HG02973 (cell line): ENCODE measurements around the gene FIS1.
"Not testable (repeated sequence)": the region's sequence is repeated elsewhere in the genome, so short reads cannot be mapped to it uniquely, and the experiment has no call there.

Source experiments
- ATAC-seq: cut with Tn5 transposase; IDR thresholded peaks from one replicate; pipeline ENCODE4 v1.9.1; 2021; ENCODE audit warnings: moderate library complexity; ENCODE audit not compliant: unreplicated experiment

FIS1 gene

DNA sequence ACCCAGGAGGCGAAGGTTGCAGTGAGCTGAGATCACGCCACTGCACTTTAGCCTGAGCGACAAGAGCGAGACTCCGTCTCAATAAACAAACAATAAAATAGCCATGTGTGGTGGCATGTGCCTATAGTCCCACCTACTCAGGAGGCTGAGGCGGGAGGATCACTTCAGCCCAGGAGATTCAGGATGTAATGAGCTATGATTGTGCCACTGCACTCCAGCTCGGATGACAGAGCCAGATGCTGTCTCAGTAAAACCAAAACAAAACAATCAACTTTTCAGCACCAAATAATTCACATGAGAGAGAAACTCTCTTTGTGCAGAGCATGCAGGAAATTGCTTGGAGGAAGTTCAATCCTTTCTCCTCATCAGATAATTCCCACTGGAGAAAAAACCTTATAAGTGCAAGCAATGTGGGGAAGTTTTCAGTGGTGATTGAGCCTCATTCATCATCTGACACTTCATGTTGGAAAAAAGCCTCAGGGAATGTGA is 13.4 kb upstream of the FIS1 start:
- no peak for ATAC-seq

DNA sequence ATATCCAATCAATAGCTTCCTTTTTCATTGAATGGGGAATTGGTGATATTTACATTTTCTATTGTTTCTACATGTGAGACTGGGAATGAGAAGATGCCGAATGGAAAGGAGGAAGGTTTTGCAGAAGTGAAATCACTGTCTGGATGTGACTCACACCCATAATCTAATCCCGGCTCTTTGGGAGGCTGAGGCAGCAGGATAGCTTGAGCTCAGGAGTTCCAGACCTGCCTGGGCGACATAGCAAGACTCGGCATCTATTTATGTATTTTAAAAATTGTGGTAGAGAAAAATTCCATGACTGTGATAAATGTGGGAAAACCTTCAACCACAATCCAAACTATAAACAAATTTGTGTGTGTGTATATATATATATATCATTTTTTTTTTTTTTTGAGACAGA is 10.9 kb upstream of the FIS1 start:
- ATAC-seq = no peak

DNA sequence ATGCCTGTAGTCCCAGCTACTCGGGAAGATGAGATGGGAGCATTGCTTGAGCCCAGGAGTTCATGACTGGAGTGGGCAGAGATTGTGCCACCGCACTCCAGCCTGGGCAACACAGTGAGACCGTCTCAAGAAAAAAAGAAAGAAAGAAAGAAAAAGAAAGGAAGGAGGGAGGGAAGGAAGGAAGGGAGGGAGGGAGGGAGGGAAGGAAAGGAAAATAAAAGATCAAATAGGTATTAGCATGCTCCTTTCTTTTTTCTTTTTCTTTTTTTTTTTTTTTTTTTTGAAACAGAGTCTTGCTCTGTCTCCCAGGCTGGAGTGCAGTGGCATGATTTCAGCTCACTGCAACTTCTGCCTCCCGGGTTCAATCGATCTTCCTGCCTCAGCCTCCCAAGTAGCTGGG is 8.3 kb upstream of the FIS1 start:
- not testable (repeated sequence) for ATAC-seq

DNA sequence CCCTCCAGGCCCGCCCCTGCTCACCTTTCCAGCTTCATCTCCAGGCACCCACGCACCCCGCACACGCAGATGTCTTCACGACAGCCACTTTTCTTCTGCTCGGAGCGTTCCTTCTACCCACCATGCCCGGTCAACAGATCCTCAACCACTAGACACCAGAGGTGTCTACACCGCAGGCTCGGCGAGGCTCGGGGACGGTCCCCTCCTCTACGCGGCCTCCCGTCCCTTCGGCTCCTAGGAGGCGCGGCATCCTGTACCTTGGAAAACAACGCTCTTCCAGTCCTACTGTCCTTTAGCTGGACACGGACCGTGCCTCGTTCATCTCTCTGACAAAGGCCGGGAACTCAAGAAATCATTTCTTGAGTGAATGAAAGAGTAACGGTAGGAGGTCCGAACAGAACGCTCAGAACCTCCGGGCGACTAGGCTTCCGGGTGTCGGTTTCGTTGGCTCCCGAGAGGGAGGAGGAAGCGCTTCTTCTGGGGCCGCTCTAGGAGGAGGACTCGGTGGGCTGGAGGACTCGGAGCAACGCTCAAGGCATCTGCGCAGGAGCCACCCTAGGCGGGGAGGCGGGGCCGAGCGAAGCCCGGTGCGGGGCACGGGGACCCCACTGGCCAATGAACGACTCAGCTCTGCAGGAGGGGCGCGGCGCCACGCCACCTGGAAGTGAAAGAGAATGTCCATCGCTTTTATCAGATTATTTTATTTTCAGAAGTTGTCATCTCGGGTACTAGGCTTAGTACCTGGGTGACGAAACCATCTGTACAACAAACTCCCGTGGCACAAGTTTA is 7.2 kb upstream of the FIS1 start:
- ATAC-seq = peak; percentile 95

DNA sequence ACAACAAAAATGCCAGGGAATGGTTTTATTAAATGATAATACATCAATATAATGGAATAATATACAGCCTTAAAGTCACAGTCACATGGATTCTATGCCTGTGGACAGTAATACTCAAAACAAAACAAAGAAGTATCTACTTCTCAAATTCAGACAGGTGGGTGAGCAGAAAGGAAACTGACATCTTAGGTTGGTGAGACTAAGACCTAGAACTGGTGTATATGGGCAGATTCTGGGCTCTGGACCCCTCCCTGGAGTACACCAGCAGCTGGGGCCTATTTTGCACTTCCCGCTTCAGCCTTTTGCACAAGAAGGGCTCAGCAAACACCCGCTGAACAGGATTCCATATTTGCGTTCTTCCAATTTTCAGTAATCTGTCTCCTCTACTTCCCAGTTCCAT is 5.4 kb upstream of the FIS1 start:
- ATAC-seq = no peak

DNA sequence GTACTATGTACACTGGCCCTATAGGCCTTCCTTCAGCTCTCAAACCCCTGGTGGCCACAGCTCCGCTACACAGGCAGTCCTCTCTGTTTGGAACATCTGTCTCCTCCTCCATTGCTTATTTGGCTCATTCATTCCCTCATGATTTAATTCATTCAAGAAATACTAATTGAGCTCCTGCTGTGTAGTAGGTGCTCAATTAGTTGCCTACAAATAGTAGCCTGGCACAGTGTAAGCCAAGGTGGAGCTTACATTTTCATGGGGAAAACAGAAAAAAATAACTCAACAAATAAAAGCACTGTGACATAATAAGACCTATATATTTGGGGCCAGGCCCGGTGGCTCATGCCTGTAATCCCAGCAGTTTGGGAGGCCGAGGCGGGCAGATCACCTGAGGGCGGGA is 3.4 kb upstream of the FIS1 start:
- ATAC-seq = no peak

DNA sequence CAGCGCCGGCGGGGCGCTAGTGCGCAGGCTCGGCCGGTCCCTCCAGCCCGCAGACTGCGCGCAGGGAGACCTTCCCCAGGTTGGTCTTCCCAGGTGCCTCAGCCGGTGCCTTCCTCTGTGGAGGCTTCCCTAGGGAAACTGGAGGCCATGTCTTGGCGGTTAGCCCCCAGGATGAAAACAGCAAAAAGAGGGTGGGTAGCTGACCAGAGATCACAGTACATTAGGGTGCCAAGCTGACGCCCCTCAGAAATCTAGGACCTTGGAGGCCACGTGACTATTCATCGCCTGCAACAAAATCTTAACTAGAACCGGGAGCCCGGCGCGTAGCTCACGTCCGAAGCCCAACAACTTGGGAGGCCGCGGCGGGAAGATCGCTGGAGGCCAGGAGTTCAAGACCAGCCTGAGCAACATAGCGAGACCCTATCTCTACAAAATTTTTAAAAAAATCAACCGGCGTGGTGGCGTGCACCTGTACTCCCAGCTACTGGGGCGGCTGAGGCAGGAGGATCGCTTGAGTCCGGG is 327 bp upstream of the FIS1 start:
- ATAC-seq = no peak

DNA sequence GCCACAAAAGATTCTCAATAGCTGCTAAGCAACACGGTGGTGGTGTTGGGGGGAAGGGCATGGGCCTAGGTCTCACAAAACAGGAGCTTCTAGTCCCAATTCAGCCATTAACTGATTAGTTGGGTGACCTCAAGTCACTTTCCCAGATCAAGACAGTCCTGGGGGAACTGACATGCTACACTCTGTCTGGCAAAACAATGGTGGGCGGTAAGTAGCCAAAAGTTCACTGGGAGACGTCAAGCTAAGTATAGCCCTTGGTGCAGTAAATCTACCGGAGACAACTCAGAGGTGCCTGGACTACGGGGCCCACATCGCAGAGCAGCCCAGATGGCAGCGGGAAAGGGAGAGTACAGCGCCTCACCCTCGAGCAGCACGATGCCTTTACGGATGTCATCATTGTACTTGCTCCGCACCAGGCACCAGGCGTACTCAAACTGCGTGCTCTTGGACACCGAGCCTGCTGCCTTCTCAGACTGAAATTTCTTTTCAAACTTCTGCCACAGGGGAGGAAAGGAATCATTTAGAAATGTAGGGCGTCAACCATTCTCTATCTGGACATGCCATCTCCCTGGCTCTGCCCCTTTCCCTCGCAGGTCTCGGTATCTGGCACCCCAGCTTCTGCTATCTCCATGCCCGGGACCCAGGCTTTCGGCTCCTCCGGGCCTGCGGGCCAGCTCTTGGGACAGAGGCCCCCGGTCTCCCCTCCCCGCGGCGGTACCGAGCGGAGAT is 1.1 kb downstream of the FIS1 start:
- ATAC-seq = no peak

DNA sequence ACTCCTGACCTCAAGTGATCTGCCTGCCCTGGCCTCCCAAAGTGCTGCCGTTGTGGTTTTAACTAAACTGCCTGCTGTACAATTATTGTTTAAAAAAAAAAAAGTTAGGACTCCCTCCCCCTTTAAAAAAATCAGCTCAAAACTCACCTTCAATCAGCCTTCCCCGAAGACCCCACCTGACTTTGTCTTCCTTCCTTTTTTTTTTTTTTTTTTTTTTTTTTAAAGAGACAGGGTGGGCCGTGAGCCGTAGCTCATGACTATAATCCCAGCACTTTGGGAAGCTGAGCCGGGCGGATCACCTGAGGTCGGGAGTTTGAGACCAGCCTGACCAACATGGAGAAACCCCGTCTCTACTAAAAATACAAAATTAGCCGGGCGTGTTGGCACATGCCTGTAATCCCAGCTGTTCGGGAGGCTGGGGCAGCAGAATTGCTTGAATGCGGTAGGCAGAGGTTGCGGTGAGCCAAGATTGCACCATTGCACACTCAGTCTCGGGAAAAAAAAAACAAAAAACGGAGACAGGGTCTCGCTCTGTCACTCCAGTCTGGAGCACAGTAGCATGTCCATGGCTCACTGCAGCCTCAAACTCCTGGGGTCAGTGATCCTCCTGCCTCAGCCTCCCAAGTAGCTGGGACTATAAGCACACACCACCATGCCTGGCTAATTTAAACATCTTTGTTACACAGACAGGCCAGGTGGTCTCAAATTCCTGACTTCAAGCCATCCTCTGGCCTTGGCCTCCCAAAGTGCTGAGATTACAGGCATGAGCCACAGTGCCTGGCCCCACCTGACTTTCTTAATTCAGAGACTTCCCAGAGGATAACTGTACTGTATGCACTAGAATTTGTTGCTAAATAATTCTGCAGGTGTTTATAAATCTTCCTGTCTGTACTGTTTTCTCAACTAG is 3.2 kb downstream of the FIS1 start:
- ATAC-seq = no peak

DNA sequence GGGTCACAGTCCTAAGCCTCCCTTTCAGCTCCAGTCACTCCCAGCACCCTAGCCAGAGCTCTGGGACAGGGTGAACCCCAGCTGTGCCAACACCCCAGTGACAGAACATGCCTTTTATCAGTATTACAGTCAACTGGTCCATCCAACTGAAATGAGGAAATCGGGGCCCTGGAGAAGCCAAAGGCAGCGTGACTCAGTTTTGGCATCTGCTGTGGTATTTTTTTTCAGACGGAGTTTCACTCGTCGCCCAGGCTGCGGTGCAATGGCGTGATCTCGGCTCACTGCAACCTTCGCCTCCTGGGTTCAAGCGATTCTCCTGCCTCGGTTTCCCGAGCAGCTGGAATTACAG is 3.9 kb downstream of the FIS1 start:
- ATAC-seq = no peak

DNA sequence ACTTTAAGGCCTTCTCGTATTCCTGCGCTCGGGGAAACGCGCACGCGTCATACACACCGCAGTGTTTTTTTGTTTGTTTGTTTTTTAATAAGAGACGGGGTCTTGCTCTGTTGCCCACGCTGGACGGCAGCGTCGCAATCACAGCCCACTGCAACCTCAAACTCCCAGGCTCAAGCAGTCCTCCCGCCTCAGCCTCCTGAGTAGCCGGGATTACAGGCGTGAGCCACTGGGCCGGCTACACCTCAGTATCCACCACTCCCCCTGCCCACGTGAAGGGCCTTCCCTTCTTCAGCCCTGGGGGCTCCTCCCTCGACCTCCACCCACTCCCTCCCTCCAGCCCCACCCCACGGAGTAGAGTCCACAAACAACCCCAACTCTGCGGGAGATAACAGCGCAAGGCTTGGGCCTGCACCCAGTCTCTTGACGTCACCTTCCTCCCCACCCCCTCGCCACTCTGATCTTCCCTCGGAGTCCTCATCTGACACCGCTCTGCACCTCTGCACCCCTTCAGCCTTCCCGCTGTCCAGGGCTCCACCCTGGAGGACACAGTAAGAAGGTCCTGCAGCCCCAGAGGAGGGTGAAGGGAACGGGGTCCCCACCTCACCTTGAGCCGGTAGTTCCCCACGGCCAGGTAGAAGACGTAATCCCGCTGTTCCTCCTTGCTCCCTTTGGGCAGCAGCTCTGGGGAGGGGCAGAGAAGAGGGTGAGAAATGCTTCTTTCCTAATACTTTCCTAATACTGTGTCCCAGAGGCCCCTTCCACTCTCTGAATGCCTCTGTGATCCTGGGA is 4.5 kb downstream of the FIS1 start:
- no peak for ATAC-seq

DNA sequence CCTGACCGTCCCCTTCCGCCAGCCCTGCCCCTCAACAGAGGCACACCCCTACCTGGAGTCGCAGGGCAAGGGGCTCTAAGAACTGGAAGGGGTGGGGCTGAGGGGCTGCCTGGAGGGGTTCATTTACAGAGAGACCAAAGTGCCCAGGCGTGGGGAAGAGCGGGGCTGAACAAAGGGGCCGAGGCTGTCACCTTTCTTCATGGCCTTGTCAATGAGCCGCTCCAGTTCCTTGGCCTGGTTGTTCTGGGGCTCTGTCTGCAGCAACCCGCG is 5.0 kb downstream of the FIS1 start:
- no peak for ATAC-seq

DNA sequence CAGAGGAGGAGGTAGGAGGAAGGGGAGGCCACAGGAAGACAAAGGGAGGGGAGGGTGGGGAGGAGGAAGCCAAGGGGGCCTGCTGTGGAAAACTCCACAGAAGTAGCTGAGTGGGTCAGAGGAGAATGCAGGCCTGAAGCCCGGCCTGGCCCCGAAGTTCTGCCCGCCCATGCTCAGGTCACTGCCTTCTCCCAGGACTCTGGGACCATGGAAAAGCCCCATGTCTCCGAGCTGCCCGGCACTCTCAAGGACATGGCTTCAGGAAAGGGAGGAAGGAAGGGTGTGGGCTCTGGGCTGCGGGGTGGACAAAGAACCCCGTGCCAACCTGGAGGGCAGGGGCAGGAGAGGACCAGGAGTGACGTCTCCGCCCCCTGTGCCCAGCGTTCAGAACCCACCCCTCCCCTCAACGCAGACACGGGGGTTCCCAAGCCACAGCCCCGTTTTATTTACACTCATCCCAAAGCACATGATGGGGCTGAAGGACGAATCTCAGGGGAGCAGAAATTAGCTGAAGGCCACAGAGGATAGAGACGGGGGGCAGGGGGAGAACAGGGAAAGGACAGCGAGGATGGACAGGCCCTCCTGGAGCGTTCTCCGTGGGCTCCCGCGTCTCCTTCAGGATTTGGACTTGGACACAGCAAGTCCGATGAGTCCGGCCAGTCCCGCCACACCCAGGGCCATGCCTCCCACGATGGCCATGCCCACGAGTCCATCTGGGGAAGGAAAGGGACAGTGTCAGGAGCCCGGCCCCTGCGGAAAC is 5.5 kb downstream of the FIS1 start:
- ATAC-seq = no peak

DNA sequence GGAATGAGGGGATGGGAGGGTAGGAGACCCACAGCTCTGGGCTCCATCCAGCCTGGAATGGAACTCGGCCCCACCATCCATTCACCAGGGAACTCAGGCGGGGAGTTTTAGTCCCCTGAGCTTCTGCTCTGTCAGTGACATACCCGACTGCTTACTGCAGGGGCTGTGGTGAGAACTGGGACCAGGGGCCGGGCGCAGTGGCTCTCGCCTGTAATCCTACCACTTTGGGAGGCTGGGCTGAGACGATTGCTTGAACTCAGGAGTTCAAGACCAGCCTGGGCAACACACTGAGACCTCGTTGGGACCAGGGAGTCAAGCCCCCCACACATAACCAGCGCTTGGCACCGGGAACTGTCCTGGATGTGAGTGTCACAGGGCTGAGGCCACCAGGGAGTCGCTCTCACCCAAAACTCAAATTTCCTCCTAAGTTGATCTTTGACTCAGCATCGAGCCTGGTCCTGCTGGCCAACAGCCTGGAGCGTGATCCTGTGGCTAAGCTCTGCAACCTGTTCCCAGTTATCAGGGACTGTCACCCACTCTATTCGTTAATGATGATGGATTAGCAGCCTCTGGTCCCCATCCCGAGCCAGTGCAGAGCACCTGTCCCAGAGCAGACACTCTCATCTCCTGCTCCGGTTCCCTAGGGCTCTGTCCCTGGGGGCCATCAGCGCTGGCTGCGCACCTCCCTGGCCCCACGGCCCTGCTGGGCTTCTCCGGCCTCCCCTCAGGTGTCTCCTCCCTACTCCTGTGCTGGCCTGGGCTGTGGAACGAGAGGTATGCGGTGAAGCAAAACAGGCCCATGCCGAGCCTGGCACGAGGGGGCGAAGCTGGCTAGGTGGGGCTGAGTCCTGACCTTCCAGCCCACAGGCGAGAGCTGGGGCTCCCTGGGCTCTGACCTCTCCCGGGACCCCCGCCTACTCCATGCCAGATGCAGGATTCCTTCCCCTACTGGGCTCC is 6.4 kb downstream of the FIS1 start:
- no peak for ATAC-seq

DNA sequence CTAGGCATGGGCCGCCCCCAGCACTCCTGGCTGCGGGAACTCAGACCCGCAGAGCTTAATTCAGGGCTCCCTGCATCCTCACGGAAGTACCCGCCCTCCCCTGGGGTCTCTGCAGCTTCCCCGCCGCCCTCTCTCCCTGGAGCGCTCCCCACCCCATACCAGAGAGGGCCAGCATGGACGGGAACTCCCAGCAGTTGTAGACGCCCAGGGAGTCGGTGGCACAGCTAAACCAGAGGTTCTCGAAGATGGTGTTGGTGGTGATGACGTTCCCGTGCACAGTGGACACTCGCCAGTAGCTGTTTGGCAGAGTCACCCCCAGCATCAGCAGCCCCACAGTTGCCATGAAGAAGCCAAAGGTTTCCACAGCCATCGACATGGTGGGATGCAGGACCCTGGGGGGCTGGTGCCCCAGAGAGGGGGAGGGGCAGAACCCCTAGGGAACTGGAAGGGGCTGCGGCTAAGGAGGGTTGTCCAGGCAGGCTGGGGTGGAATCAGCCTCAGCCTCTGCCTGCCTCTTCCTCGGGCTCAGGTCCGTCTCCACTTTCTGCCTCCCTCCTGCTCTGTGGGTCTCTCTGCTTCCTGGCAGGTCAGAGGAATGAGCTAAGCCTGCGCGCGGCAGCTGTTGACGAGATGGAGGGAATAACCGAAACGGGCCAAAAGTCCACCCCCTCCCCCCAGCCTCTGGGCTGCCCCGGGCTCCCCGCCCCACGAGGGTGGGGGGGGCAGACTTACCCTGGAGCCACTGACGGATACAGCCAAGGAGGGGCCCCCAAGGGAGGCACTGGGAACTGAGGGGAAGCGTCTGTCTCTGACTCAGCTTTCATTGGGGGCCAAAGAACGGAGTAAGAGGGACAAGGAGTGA is 7.4 kb downstream of the FIS1 start, which contains the start of gene CLDN15:
TSS of gene CLDN15 (minus strand) at position 597 of the 862 bp plus-strand sequence. CDS start at position 376, 221 bp downstream.
- no peak for ATAC-seq

DNA sequence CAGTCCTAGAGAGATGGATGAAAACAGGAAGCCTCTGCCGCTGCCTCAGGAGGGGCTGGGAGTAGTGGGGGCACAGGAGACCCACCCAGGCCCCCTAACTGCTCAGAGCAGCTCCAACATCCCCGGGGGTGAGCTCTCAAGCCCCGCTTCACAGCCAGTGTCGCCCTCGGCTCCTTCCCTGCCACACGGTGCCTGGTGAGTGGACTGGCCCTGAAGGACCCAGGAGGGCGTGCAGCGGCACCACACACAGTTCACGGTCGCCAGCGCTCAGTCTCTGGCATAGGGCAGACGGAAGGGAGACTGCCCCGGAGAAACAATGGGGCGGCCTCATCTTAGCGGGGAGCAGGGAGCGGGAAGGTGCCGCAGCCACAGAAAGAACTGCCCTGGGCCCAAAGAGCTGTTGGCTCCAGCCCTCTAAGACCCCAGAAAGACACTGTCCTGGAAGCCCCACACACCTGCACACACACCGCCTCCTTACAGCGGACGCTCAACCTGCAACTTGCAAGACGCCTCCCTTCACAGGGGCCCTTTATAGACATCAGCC is 8.5 kb downstream of the FIS1 start:
- no peak for ATAC-seq

DNA sequence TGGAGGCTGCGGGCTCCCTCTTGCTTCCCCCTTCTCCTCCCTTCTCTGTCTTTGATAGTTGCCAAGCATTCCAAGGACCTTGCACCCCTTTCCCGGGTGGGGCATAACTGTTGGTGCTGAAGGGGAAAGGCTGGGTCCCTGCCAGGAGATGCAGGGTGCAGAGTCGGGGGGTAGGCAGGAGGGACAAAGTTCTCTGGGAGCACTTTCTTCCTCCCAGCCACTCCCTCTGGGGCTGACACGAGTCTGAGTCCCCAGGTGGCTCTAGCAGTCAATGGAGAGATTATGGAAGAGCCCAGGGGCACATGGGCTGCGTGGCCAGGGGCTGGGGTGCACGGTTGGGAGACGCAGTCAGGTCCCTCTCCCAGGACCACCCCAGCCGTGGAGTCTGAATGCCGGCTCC is 9.4 kb downstream of the FIS1 start:
- no peak for ATAC-seq
